HepG2 (cell line): ENCODE measurements around the gene CYSRT1. TPM values are rescaled to one million over a fixed set of nuclear protein-coding genes. Genes with fewer than 3 reads are reported as not detected.

ENCODE experiments used
- CBX5 ChIP-seq: sonication (generic); formaldehyde crosslinking; IDR thresholded peaks from 2 replicates; pipeline ENCODE4 v1.4.0; 2020; ENCODE audit warnings: missing genetic modification reagents, borderline replicate concordance
- GABPA ChIP-seq, 2 experiments: IDR thresholded peaks; 2 replicates each; pipeline ENCODE4 v1.6.1; 2011 to 2016; ENCODE audit warnings: low read depth in 2 of 2, low read length in 1 of 2, missing biosample characterization in 1 of 2, missing genetic modification characterization in 1 of 2
- HDAC2 ChIP-seq: sonication (generic); formaldehyde crosslinking; IDR thresholded peaks from 2 replicates; pipeline ENCODE4 v1.4.0; 2020; ENCODE audit warnings: missing genetic modification reagents
- HHEX ChIP-seq: IDR thresholded peaks from 2 replicates; pipeline ENCODE4 v1.6.1; 2016; ENCODE audit warnings: control low read depth
- HIVEP1 ChIP-seq: sonication (generic); formaldehyde crosslinking; IDR thresholded peaks from 2 replicates; pipeline ENCODE4 v1.4.0; 2020; ENCODE audit warnings: mild to moderate bottlenecking, missing genetic modification reagents
- KDM3A ChIP-seq: IDR thresholded peaks from 2 replicates; pipeline ENCODE4 v1.6.1; 2018; ENCODE audit warnings: low read depth, missing compliant biosample characterization
- KIAA2018 ChIP-seq: sonication (generic); formaldehyde crosslinking; IDR thresholded peaks from 2 replicates; pipeline ENCODE4 v1.5.0; 2020; ENCODE audit warnings: mild to moderate bottlenecking, missing genetic modification reagents, borderline replicate concordance
- KMT2B ChIP-seq: IDR thresholded peaks from 2 replicates; pipeline ENCODE4 v1.6.1; 2016; ENCODE audit warnings: missing genetic modification reagents, missing compliant biosample characterization
- ZC3H13 ChIP-seq: sonication (generic); formaldehyde crosslinking; IDR thresholded peaks from 2 replicates; pipeline ENCODE4 v1.8.1; 2023; ENCODE audit warnings: mild to moderate bottlenecking, missing genetic modification reagents, moderate library complexity
- ZGPAT ChIP-seq: IDR thresholded peaks from 2 replicates; pipeline ENCODE4 v1.6.1; 2016; ENCODE audit warnings: mild to moderate bottlenecking
- ZKSCAN1 ChIP-seq: fragments of 150-350 bp; IDR thresholded peaks from 2 replicates; pipeline ENCODE4 v1.6.1; 2014; ENCODE audit warnings: low read length
- ZMAT3 ChIP-seq: sonication (generic); formaldehyde crosslinking; conservative IDR thresholded peaks from 2 replicates; pipeline ENCODE4 v1.7.0; 2021; ENCODE audit warnings: missing genetic modification reagents
- ZNF296 ChIP-seq: sonication (generic); formaldehyde crosslinking; conservative IDR thresholded peaks from 2 replicates; pipeline ENCODE4 v1.5.0; 2020; ENCODE audit warnings: mild to moderate bottlenecking, missing genetic modification reagents
- ZNF530 ChIP-seq: sonication (generic); formaldehyde crosslinking; IDR thresholded peaks from 2 replicates; pipeline ENCODE4 v1.5.0; 2020; ENCODE audit warnings: low read depth, mild to moderate bottlenecking, missing genetic modification reagents
- ZNF558 ChIP-seq: sonication (generic); formaldehyde crosslinking; IDR thresholded peaks from 2 replicates; pipeline ENCODE4 v1.9.0; 2022; ENCODE audit warnings: mild to moderate bottlenecking, missing genetic modification reagents, borderline replicate concordance
- ZNF589 ChIP-seq: sonication (generic); formaldehyde crosslinking; conservative IDR thresholded peaks from 2 replicates; pipeline ENCODE4 v1.8.0; 2022; ENCODE audit warnings: mild to moderate bottlenecking, moderate library complexity, missing genetic modification reagents
- ZNF770 ChIP-seq: sonication (generic); formaldehyde crosslinking; IDR thresholded peaks from 2 replicates; pipeline ENCODE4 v1.5.0; 2020; ENCODE audit warnings: mild to moderate bottlenecking, missing genetic modification reagents
- polyA plus RNA-seq, 8 experiments: library from polyadenylated mRNA; depleted of rRNA in 3 of 8; stranded (reverse) in 7 of 8; unstranded in 1 of 8; fragments of >200 nt; fragmentation: Illumina TruSeq in 4 of 8; extraction: Trizol in 4 of 8; gene quantifications; 2 replicates each; pipeline versions ENCODE4 v1.2.1 to v1.2.3, GENCODE V29; 2011 to 2016; ENCODE audit warnings: low read depth in 4 of 8, missing spikeins in 1 of 8, mixed read lengths in 1 of 8; ENCODE audit not compliant: insufficient read depth in 1 of 8
- total RNA-seq, 5 experiments: library from RNA; depleted of rRNA; stranded (reverse); fragments of >200 nt; fragmentation: Illumina TruSeq; extraction: Trizol; gene quantifications; 2 replicates each; pipeline ENCODE4 v1.2.3, GENCODE V29; 2016; ENCODE audit warnings: low read depth in 1 of 5

Gene CYSRT1
- total and polyA plus RNA-seq, 2 of the 13 experiments (the other 11 are each of a cell fraction or from before 2014, with no cell fraction given), result 1.5 to 2.1 TPM

GRCh38 chr9:137223078-137223970, 1.6 kb upstream of the CYSRT1 start (continued):
- no peak for TF ChIP-seq HHEX (CRISPR knock-in tag)
- no peak for TF ChIP-seq KDM3A (CRISPR knock-in tag)
- peak; percentile 18 for TF ChIP-seq ZC3H13 (CRISPR knock-in tag)
- TF ChIP-seq HDAC2 (CRISPR knock-in tag), result 0 out of 2 replicates have a peak, but pooled peaks have one; percentile 7
- no peak for TF ChIP-seq ZNF296 (CRISPR knock-in tag)
- TF ChIP-seq ZGPAT (CRISPR knock-in tag), result peak; percentile 25; the same call in 1 of the 2 replicates
- peak; percentile 53; the same call in 1 of the 2 replicates for TF ChIP-seq HIVEP1 (CRISPR knock-in tag)
- peak; percentile 27; the same call in 1 of the 2 replicates for TF ChIP-seq CBX5 (CRISPR knock-in tag)
- 0 out of 2 replicates have a peak, but pooled peaks have one; percentile 33 for TF ChIP-seq ZNF558 (CRISPR knock-in tag)
- TF ChIP-seq ZNF589 (CRISPR knock-in tag), result peak; percentile 70; the same call in 1 of the 2 replicates
- TF ChIP-seq KIAA2018, result no peak
- 0 out of 2 replicates have a peak, but pooled peaks have one; percentile 9 for TF ChIP-seq ZMAT3 (CRISPR knock-in tag)
- TF ChIP-seq GABPA (IDR thresholded peaks at IDR 0.05; ENCODE audit: low read depth, low read length), result no peak
- peak; percentile 94 for TF ChIP-seq GABPA (CRISPR knock-in tag; IDR thresholded peaks at IDR 0.05; ENCODE audit: low read depth)
- TF ChIP-seq KMT2B (CRISPR knock-in tag), result 0 out of 2 replicates have a peak, but pooled peaks have one; percentile 17
- no peak for TF ChIP-seq ZKSCAN1
- 0 out of 2 replicates have a peak, but pooled peaks have one; percentile 18 for TF ChIP-seq ZNF770 (CRISPR knock-in tag)
- TF ChIP-seq ZNF530 (CRISPR knock-in tag), result no peak
